HG03460 (cell line): ENCODE results near the gene ZDHHC13.

Source experiments
- ATAC-seq: cut with Tn5 transposase; IDR thresholded peaks from one replicate; pipeline ENCODE4 v1.9.1; 2021; ENCODE audit not compliant: unreplicated experiment

The ZDHHC13 gene

GRCh38 chr11:19201737-19202605 lies 85.0 kb downstream of the ZDHHC13 start, which contains the start of gene CSRP3:
CSRP3 (minus strand) TSS chr11:19201983; CDS start chr11:19192448, 9,535 bp downstream.
- no peak for ATAC-seq

DNA sequence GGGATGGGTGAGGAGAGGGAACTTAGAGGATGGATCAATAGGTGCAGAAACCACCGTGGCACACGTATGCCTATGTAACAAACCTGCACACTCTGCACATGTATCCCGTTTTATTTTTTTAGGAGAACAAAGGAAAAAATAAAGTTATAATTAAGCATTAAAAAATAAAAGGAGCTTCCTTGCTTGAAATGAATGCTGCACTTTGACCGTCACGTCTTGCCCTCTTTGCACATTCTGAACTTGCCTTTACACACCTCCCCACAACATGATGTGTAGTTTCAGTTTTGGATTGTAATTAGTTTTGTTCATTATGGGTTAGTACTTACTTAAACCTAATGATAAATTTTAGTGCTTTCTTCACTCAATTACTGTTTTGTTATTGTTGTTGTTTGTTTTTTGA lies 87.9 kb downstream of the ZDHHC13 start:
- ATAC-seq, result no peak

DNA sequence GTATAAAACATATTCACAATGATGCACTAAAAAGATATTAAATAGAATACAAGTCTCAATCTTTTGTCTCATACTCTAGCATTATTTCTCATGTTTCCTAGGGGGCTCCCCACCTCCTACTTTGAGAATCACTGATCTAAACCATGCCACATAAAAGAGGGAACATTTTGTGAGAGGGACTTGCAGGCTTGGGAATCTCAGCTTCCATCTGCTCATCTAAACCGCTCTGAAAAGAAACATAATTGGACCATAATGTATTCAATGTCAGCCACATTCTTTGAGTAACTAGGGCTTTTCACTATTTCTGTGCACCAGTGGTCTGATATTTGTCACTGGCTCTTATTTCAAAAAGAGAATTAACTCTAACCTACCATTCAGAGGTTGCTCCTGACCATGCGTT lies 91.2 kb downstream of the ZDHHC13 start:
- no peak for ATAC-seq

- no peak for ATAC-seq
These were observed 92.1 kb downstream of the ZDHHC13 start for GRCh38 chr11:19208959-19209546.

DNA sequence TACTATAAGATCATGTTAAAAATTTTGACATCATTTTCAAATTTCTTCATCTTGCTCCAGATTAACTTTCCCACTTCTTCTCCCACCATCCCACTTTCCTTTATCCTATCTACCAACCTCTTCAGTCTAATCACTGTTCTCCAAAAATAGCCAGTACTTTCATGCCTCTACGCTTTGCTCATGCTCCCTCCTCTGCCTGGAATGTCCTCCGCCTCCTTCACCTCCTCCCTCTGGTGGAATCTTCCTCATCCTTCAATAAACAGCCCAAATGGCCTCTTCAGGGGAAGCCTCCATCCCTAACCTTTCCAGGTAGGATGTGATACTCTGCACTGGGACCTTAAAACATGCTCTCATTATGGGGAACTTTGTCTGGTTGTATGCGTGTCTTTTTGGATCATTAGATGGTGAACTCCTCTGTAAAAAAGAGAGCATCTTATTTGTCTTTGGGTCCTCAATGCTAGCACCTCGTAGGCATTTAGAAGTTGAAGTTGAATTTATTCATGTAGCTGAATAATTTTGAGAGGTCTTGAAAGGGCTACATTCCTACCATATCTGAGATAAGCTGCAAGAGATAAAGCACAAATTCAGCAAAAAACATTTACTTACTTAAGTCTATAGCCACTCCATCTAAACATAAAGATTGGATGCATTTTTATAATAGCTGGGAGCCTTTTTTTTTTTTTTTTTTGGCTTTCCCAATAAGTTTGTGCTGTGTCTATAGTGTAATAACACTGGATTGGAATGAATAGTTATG lies 92.8 kb downstream of the ZDHHC13 start:
- ATAC-seq, result no peak

DNA sequence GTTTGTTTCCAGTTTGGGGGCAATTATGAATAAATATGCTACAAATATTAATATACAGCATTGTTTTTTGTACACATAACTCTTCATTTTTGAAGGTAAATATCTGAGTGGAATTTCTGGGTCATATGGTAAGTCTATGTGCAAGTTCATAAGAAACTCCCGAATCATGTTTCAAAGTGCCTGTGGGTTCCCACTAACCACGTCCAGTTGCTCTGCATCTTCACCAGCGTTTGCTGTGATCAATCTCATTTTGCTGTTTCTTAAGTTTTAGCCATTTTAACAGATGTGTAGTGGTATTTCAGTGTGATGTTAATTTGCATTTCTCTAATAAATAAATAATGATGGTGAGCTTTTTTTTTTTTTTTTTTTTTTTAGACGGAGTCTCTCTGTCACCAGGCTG lies 99.1 kb downstream of the ZDHHC13 start:
- ATAC-seq, result no peak

GRCh38 chr11:19216709-19217374 lies 99.9 kb downstream of the ZDHHC13 start:
- ATAC-seq, result no peak

DNA sequence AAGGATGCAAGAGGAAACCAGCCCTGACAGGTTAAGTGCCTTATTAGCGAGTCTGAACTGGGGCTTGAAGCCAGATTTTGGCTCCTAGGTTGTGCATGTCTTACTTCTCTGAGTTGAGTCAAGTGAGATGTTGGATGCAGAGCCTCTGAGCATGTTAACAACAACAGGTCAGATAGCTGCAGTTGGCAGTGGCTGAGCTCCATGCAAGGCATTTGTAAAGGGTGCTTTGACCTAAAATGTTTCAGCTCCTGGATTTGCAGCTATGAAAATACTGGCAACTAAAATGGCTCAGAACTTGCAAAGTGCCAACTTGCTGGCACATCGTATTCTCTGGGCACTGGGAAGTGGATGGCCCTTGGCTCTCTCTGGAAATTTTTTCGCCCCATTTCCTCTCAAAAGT lies 101.2 kb downstream of the ZDHHC13 start:
- ATAC-seq, result no peak

DNA sequence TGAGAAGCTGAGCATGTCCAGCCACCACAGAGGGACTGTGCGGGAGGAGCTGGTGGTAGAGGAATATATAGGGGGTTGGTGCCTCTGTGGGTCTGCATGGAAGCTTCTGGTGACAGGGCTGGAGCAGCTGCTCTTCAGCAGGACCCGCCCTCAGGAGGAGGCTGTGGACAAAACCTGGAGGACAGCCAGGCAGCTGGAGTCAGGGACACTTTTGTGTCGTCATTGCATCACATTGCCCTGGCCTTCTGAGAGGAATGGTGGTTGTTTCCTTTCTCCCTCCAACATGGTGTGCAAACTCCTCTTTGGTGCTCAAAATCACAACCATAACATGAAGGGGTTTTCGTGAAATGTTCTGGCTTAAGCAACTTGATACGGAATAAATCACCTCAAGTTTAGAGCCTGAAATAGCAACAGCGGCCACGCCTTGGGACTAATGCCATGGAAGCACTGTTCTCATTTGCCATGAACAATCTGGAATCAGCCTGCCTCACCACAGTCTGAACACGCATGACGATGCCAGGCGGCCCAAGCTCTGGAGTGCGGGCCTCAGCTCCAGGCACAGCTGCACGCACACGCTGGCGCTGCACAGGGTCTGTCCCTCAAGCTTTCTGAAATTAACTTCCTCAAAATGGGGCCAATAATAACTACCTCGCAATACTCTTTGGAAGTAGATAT lies 102.0 kb downstream of the ZDHHC13 start:
- no peak for ATAC-seq

- ATAC-seq, result no peak
These were observed 104.1 kb downstream of the ZDHHC13 start for GRCh38 chr11:19220903-19221724.

DNA sequence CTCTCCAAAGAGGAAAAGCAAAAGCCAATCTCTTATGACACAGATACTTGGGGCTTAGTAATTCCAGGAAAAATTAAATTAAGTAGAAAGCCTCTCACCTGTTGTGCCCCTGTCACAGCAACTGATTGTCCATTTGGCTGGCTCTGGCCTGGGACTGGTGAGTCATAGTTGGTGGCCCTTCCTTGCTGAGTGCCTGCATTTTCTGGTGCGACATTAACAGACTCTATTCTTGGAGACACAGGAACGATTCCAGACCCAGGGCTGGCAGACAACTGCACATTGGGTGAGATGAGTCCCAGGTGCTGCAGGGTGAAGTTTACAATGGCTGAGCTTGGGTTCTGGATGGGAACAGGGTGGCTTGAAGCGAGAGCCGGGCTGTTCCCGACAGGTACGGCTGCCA lies 108.2 kb downstream of the ZDHHC13 start:
- ATAC-seq, result no peak

- ATAC-seq, result no peak
These were observed 108.6 kb downstream of the ZDHHC13 start for GRCh38 chr11:19225581-19225980.
